ENCODE results near the gene TMEM161A.

Gene TMEM161A

GRCh38 chr19:19074196-19074882 lies 63.9 kb downstream of the TMEM161A start:
- Histone ChIP-seq H3K36me3 (peaks cover 0 to 24% (median 12%) of the 10 kb centered on the region in 3 donors), H3K27me3 (no peaks in the 10 kb centered on the region), H3K9me3 (no peaks in the 10 kb centered on the region), H3K4me1 (peaks cover 0 to 4% (median 1%) of the 10 kb centered on the region in 4 donors), H3K4me3 (no peak overlapping the region), H3K27ac (no peak overlapping the region)
- intact Hi-C loops (cut with DNase I; ENCODE audit: low total_unique reads): no loop called here
- no peak for DNase-seq
- TF ChIP-seq CTCF (IDR thresholded peaks at IDR 0.05): no peak

- no peak for TF ChIP-seq CTCF (IDR thresholded peaks at IDR 0.05)
- H3K27ac ChIP-seq: no peak overlapping the region
- intact Hi-C loops (cut with DNase I; ENCODE audit: low total_unique reads): no loop called here
Observed at GRCh38 chr19:19071897-19072296, 66.4 kb downstream of the TMEM161A start.

More at GRCh38 chr19:19071897-19072296, 66.4 kb downstream of the TMEM161A start:
- Histone ChIP-seq H3K27me3 (no peaks in the 10 kb centered on the region), H3K4me3 (no peak overlapping the region), H3K36me3 (peaks cover 0 to 14% (median 7%) of the 10 kb centered on the region in 3 donors), H3K4me1 (peaks cover 0 to 17% (median 8%) of the 10 kb centered on the region in 4 donors), H3K9me3 (no peaks in the 10 kb centered on the region)
- DNase-seq: no peak
